AG09309 (cell line): ENCODE measurements around the gene PLXNA4.

Experiments used
- DNase-seq: peaks from one replicate; pipeline ENCODE4 v3.0.0-alpha.2; 2010; ENCODE audit warnings: low read depth
- H3K4me3 ChIP-seq: 2 replicates; pipeline ENCODE4 v1.5.1; 2011; ENCODE audit warnings: mild to moderate bottlenecking, low read depth, low read length, moderate library complexity; ENCODE audit not compliant: control insufficient read depth
- CTCF ChIP-seq: IDR thresholded peaks from 2 replicates; pipeline ENCODE4 v1.5.1; 2011; ENCODE audit warnings: mild to moderate bottlenecking, low read depth, low read length, inconsistent platforms; ENCODE audit not compliant: insufficient read depth, control insufficient read depth; ENCODE audit errors: missing control alignments

PLXNA4 gene

GRCh38 chr7:132190683-132191082, 385.6 kb downstream of the PLXNA4 start:
- DNase-seq: no peak
- no peak overlapping the region for H3K4me3 ChIP-seq
- TF ChIP-seq CTCF: no peak

GRCh38 chr7:132189881-132190280, 386.4 kb downstream of the PLXNA4 start:
- TF ChIP-seq CTCF: no peak
- DNase-seq: no peak
- no peak overlapping the region for H3K4me3 ChIP-seq

GRCh38 chr7:132187869-132188789, 388.1 kb downstream of the PLXNA4 start:
- H3K4me3 ChIP-seq: no peak overlapping the region
- no peak for TF ChIP-seq CTCF
- no peak for DNase-seq

GRCh38 chr7:132187391-132187790, 388.9 kb downstream of the PLXNA4 start:
- DNase-seq: no peak
- H3K4me3 ChIP-seq: no peak overlapping the region
- no peak for TF ChIP-seq CTCF

GRCh38 chr7:132185150-132185549, 391.1 kb downstream of the PLXNA4 start:
- no peak for DNase-seq
- no peak overlapping the region for H3K4me3 ChIP-seq
- TF ChIP-seq CTCF: no peak

GRCh38 chr7:132183781-132184380, 392.4 kb downstream of the PLXNA4 start:
- no peak for DNase-seq
- no peak for TF ChIP-seq CTCF
- no peak overlapping the region for H3K4me3 ChIP-seq
